CD4-positive, alpha-beta memory T cell (primary cell): ENCODE measurements around the gene TWF2. TPM values are rescaled to one million over a fixed set of nuclear protein-coding genes. Genes with fewer than 3 reads are reported as not detected.
A peak's percentile ranks its signal among the peaks of the same experiment; 100 is the strongest.

ENCODE experiments used
- CTCF ChIA-PET: fragments of 350-600 bp; sonication (Branson Sonifier 250); formaldehyde crosslinking; loops from one replicate; lab custom pipeline; 2021; ENCODE audit warnings: inconsistent platforms; ENCODE audit not compliant: partially characterized antibody; lab: Charles Lee
- POLR2A ChIA-PET: fragments of 350-600 bp; sonication (Branson Sonifier 250); formaldehyde crosslinking; loops from one replicate; lab custom pipeline; 2021; ENCODE audit not compliant: partially characterized antibody; lab: Charles Lee
- DNase-seq, 5 donors: peaks; one replicate each; pipeline versions ENCODE4 v3.0.0 to v3.0.0-alpha.2; 2020 to 2022; ENCODE audit warnings: mixed read lengths in 1 of 5
- H3K27ac ChIP-seq: one replicate; pipeline ENCODE4 v1.7.0; 2013; ENCODE audit warnings: low read depth, low read length
- H3K27me3 ChIP-seq: 2 replicates; pipeline ENCODE4 v1.7.0; 2013; ENCODE audit warnings: mild to moderate bottlenecking, low read length, moderate library complexity; ENCODE audit not compliant: insufficient read depth
- H3K36me3 ChIP-seq: 2 replicates; pipeline ENCODE4 v1.7.0; 2013; ENCODE audit warnings: mild to moderate bottlenecking, low read length, moderate library complexity; ENCODE audit not compliant: insufficient read depth
- H3K4me1 ChIP-seq: 2 replicates; pipeline ENCODE4 v1.7.0; 2013; ENCODE audit warnings: mild to moderate bottlenecking, low read length, moderate library complexity; ENCODE audit not compliant: insufficient read depth
- H3K4me3 ChIP-seq, 2 donors: one replicate each; pipeline ENCODE4 v1.7.0; 2013; ENCODE audit warnings: low read length in 2 of 2, mild to moderate bottlenecking in 1 of 2
- H3K9me3 ChIP-seq, 2 donors: one replicate each; pipeline ENCODE4 v1.7.0; 2013; ENCODE audit warnings: low read length in 2 of 2, control low read depth in 1 of 2; ENCODE audit not compliant: control insufficient read depth in 1 of 2
- H3K27ac Mint-ChIP-seq, 7 donors: one replicate each; pipeline ENCODE4 v1.8.0; 2020 to 2021; ENCODE audit warnings: mixed read lengths in 7 of 7, mild to moderate bottlenecking in 6 of 7, inconsistent platforms in 3 of 7, moderate library complexity in 3 of 7
- H3K27me3 Mint-ChIP-seq, 2 donors: one replicate each; pipeline ENCODE4 v1.8.0; 2020 to 2021; ENCODE audit warnings: mixed read lengths in 2 of 2
- H3K36me3 Mint-ChIP-seq, 2 donors: one replicate each; pipeline ENCODE4 v1.8.0; 2020 to 2021; ENCODE audit warnings: mixed read lengths in 2 of 2, inconsistent platforms in 1 of 2, mild to moderate bottlenecking in 1 of 2
- H3K4me1 Mint-ChIP-seq, 4 donors: one replicate each; pipeline ENCODE4 v1.8.0; 2020 to 2021; ENCODE audit warnings: mixed read lengths in 4 of 4, mild to moderate bottlenecking in 1 of 4
- H3K4me3 Mint-ChIP-seq, 8 donors: one replicate each; pipeline ENCODE4 v1.8.0; 2020 to 2021; ENCODE audit warnings: mixed read lengths in 8 of 8, mild to moderate bottlenecking in 7 of 8, moderate library complexity in 6 of 8, inconsistent platforms in 3 of 8
- H3K9me3 Mint-ChIP-seq, 8 donors: one replicate each; pipeline ENCODE4 v1.8.0; 2020 to 2021; ENCODE audit warnings: mixed read lengths in 8 of 8, mild to moderate bottlenecking in 5 of 8, inconsistent platforms in 3 of 8, moderate library complexity in 1 of 8
- intact Hi-C: fragments of 100-400 bp; cut with micrococcal nuclease; formaldehyde crosslinking; loops from one replicate; pipeline ENCODE4 v1.15.1; 2023
- polyA plus RNA-seq, 2 donors: library from polyadenylated mRNA; unstranded; fragments of 300-500 nt; fragmentation: Illumina TruSeq; gene quantifications; one replicate each; pipeline ENCODE4 v1.2.3, GENCODE V29; 2021
- total RNA-seq, 2 experiments: library from RNA; stranded (reverse); gene quantifications; one replicate each; pipeline ENCODE4 v1.2.3, GENCODE V29; 2021

The TWF2 gene
- total and polyA plus RNA-seq, 4 experiments from 2014 or later, result 69.3 to 124 (median 98.9) TPM

GRCh38 chr3:52200981-52201679 lies 37.8 kb downstream of the TWF2 start:
- POLR2A ChIA-PET, result interaction anchor here (0.8 to 1.0 kb wide), 3 partner anchors 18 to 205 kb away, joined by 3 read pairs; partner anchors contain the start of genes RPL29 and TWF2
- intact Hi-C loops, result no loop called here
- CTCF ChIA-PET, result interaction anchor here (1.0 to 2.2 kb wide), 4 partner anchors 9 to 30 kb away, joined by 3 to 12 read pairs (median 3); no protein-coding TSS in a partner anchor
- Mint-ChIP-seq H3K9me3 (no peaks in the 10 kb centered on the region), H3K4me1 (peaks cover 31 to 68% (median 53%) of the 10 kb centered on the region in 4 donors), H3K4me3 (peak overlapping the region in 3 of 8 donors; percentile 5 to 39 (median 5)), H3K27me3 (no peaks in the 10 kb centered on the region), H3K27ac (peak overlapping the region in 5 of 7 donors; percentile 29 to 69 (median 47)), H3K36me3 (peaks cover 46 to 65% of the 10 kb centered on the region in 2 donors)
- Histone ChIP-seq H3K9me3 (no peaks in the 10 kb centered on the region), H3K27me3 (no peaks in the 10 kb centered on the region), H3K27ac (no peak overlapping the region), H3K36me3 (peaks cover 43% of the 10 kb centered on the region), H3K4me3 (no peak overlapping the region), H3K4me1 (peaks cover 52% of the 10 kb centered on the region)
- no peak for DNase-seq

GRCh38 chr3:52198643-52199608 lies 40.0 kb downstream of the TWF2 start:
- H3K4me1 ChIP-seq, result peaks cover 52% of the 10 kb centered on the region
- peaks cover 26 to 43% of the 10 kb centered on the region in 2 donors for H3K36me3 Mint-ChIP-seq
- H3K4me3 Mint-ChIP-seq, result peak overlapping the region; percentile 93 to 99 (median 96)
- peak overlapping the region; percentile 82 to 90 for H3K4me3 ChIP-seq
- H3K27me3 Mint-ChIP-seq, result no peaks in the 10 kb centered on the region
- H3K36me3 ChIP-seq, result peaks cover 21% of the 10 kb centered on the region
- DNase-seq, result no peak
- POLR2A ChIA-PET, result interaction anchor here (1.4 to 1.9 kb wide), 3 partner anchors 10 to 22 kb away, joined by 3 to 14 read pairs (median 4); no protein-coding TSS in a partner anchor
- no peaks in the 10 kb centered on the region for H3K27me3 ChIP-seq
- intact Hi-C loops, result loop anchor here (1.0 to 2.0 kb wide), 2 partner anchors 18 to 45 kb away; partner anchors contain the start of gene POC1A
- CTCF ChIA-PET, result interaction anchor here (0.7 kb wide), 1 partner anchor 22 kb away, joined by 3 read pairs; no protein-coding TSS in a partner anchor
- H3K4me1 Mint-ChIP-seq, result peaks cover 27 to 60% (median 49%) of the 10 kb centered on the region in 4 donors
- no peaks in the 10 kb centered on the region for H3K9me3 ChIP-seq
- H3K27ac ChIP-seq, result peak overlapping the region; percentile 92
- H3K9me3 Mint-ChIP-seq, result no peaks in the 10 kb centered on the region
- H3K27ac Mint-ChIP-seq, result peak overlapping the region; percentile 91 to 99 (median 96)

- ChIA-PET POLR2A (interaction anchor here (0.8 to 1.9 kb wide), 6 partner anchors 19 to 224 kb away, joined by 4 to 14 read pairs (median 5); partner anchors contain the start of genes ABHD14B, GLYCTK, POC1A and WDR82), CTCF (interaction anchor here (0.9 to 1.4 kb wide), 3 partner anchors 22 to 196 kb away, joined by 3 to 4 read pairs (median 3); no protein-coding TSS in a partner anchor)
- Histone ChIP-seq H3K4me1 (peaks cover 52% of the 10 kb centered on the region), H3K4me3 (peak within 1 kb of the TSS; percentile 82 to 90), H3K9me3 (no peaks in the 10 kb centered on the region), H3K27me3 (no peaks in the 10 kb centered on the region), H3K27ac (peak within 1 kb of the TSS; percentile 92), H3K36me3 (peaks cover 12% of the 10 kb centered on the region)
- no peaks in the 10 kb centered on the region for H3K9me3 Mint-ChIP-seq
- H3K4me1 Mint-ChIP-seq, result peaks cover 27 to 60% (median 47%) of the 10 kb centered on the region in 4 donors
- peak within 1 kb of the TSS; percentile 93 to 99 (median 96) for H3K4me3 Mint-ChIP-seq
- intact Hi-C loops, result loop anchor here (1.0 to 2.0 kb wide), 2 partner anchors 19 to 44 kb away; partner anchors contain the start of gene POC1A
- peak within 1 kb of the TSS; percentile 91 to 99 (median 97) for H3K27ac Mint-ChIP-seq
- no peaks in the 10 kb centered on the region for H3K27me3 Mint-ChIP-seq
- peak; percentile 90 to 95 (median 94) for DNase-seq
- H3K36me3 Mint-ChIP-seq, result peaks cover 17 to 35% of the 10 kb centered on the region in 2 donors
These were observed 40.9 kb downstream of the TWF2 start, which contains the start of gene ALAS1 for GRCh38 chr3:52197842-52198625. ALAS1 (plus strand) TSS chr3:52198160; CDS start chr3:52199242, 1,082 bp downstream.

- Mint-ChIP-seq H3K4me3 (peak overlapping the region; percentile 93 to 99 (median 96)), H3K9me3 (no peaks in the 10 kb centered on the region), H3K4me1 (peaks cover 25 to 57% (median 43%) of the 10 kb centered on the region in 4 donors), H3K27me3 (no peaks in the 10 kb centered on the region), H3K27ac (peak overlapping the region; percentile 90 to 97 (median 97)), H3K36me3 (peaks cover 14 to 29% of the 10 kb centered on the region in 2 donors)
- no peaks in the 10 kb centered on the region for H3K27me3 ChIP-seq
- ChIA-PET CTCF (interaction anchor here (0.8 to 1.4 kb wide), 4 partner anchors 22 to 224 kb away, joined by 3 to 4 read pairs (median 3); partner anchors contain the start of gene ABHD14B), POLR2A (interaction anchor here (0.7 to 1.9 kb wide), 10 partner anchors 16 to 224 kb away, joined by 3 to 14 read pairs (median 4); partner anchors contain the start of genes ABHD14B, GLYCTK, POC1A and RPL29)
- H3K4me1 ChIP-seq, result peaks cover 50% of the 10 kb centered on the region
- intact Hi-C loops, result no loop called here
- H3K4me3 ChIP-seq, result peak overlapping the region; percentile 48 to 82
- peak overlapping the region; percentile 92 for H3K27ac ChIP-seq
- DNase-seq, result no peak
- peaks cover 7% of the 10 kb centered on the region for H3K36me3 ChIP-seq
- H3K9me3 ChIP-seq, result no peaks in the 10 kb centered on the region
These were observed 41.5 kb downstream of the TWF2 start for GRCh38 chr3:52197499-52197841.

- no peaks in the 10 kb centered on the region for H3K9me3 ChIP-seq
- ChIA-PET POLR2A (interaction anchor here (0.7 to 1.9 kb wide), 11 partner anchors 15 to 255 kb away, joined by 3 to 14 read pairs (median 4); partner anchors contain the start of genes ABHD14B, GLYCTK, PARP3 and POC1A), CTCF (interaction anchor here (0.8 to 1.4 kb wide), 4 partner anchors 23 to 223 kb away, joined by 3 to 4 read pairs (median 3); partner anchors contain the start of gene ABHD14B)
- H3K4me1 ChIP-seq, result peaks cover 46% of the 10 kb centered on the region
- no peaks in the 10 kb centered on the region for H3K27me3 Mint-ChIP-seq
- peaks cover 24 to 52% (median 39%) of the 10 kb centered on the region in 4 donors for H3K4me1 Mint-ChIP-seq
- intact Hi-C loops, result no loop called here
- peaks cover 10 to 24% of the 10 kb centered on the region in 2 donors for H3K36me3 Mint-ChIP-seq
- no peaks in the 10 kb centered on the region for H3K27me3 ChIP-seq
- DNase-seq, result no peak
- H3K36me3 ChIP-seq, result peaks cover 4% of the 10 kb centered on the region
- peak overlapping the region in 2 of 8 donors; percentile 7 to 97 for H3K4me3 Mint-ChIP-seq
- no peaks in the 10 kb centered on the region for H3K9me3 Mint-ChIP-seq
- no peak overlapping the region for H3K4me3 ChIP-seq
- H3K27ac Mint-ChIP-seq, result peak overlapping the region in 5 of 7 donors; percentile 53 to 97 (median 94)
- peak overlapping the region; percentile 92 for H3K27ac ChIP-seq
These were observed 42.0 kb downstream of the TWF2 start for GRCh38 chr3:52196977-52197376.
